Smooth muscle cell (in vitro differentiated cells): Measurements from ENCODE around the gene SND1. TPM values are rescaled to one million over a fixed set of nuclear protein-coding genes. Genes with fewer than 3 reads are reported as not detected.
"Not testable (repeated sequence)": the region's sequence is repeated elsewhere in the genome, so short reads cannot be mapped to it uniquely, and the experiment has no call there.

Experiments
- DNase-seq: peaks from one replicate; lab custom pipeline; 2025; ENCODE audit not compliant: unreplicated experiment; lab: John Stamatoyannopoulos, UW
- H2AFZ ChIP-seq: fragments of 200-600 bp; sonication (generic); 2 replicates; pipeline ENCODE4 v1.6.0; 2016; ENCODE audit warnings: antibody characterized with exemption, low read depth, mild to moderate bottlenecking
- H3F3A ChIP-seq: fragments of 200-600 bp; sonication (generic); 2 replicates; pipeline ENCODE4 v1.6.0; 2017; ENCODE audit warnings: antibody characterized with exemption, low read depth
- H3K27ac ChIP-seq: fragments of 200-600 bp; sonication (generic); 2 replicates; pipeline ENCODE4 v1.5.1; 2016; ENCODE audit warnings: low read depth, mild to moderate bottlenecking
- H3K27me3 ChIP-seq: fragments of 200-600 bp; sonication (generic); 2 replicates; pipeline ENCODE4 v1.6.1; 2016; ENCODE audit warnings: low read depth, mild to moderate bottlenecking
- H3K36me3 ChIP-seq: fragments of 200-600 bp; sonication (generic); 2 replicates; pipeline ENCODE4 v1.5.1; 2016; ENCODE audit warnings: low read depth
- H3K4me1 ChIP-seq: fragments of 200-600 bp; sonication (generic); 2 replicates; pipeline ENCODE4 v1.5.1; 2016; ENCODE audit warnings: low read depth
- H3K4me2 ChIP-seq: fragments of 200-600 bp; sonication (generic); 2 replicates; pipeline ENCODE4 v1.6.0; 2016; ENCODE audit warnings: mild to moderate bottlenecking
- H3K4me3 ChIP-seq: fragments of 200-600 bp; sonication (generic); 2 replicates; pipeline ENCODE4 v1.5.1; 2016; ENCODE audit warnings: mild to moderate bottlenecking
- H3K79me2 ChIP-seq: fragments of 200-600 bp; sonication (generic); 2 replicates; pipeline ENCODE4 v1.6.0; 2016; ENCODE audit warnings: low read depth, mild to moderate bottlenecking
- H3K9ac ChIP-seq: fragments of 200-600 bp; sonication (generic); 2 replicates; pipeline ENCODE4 v1.6.0; 2016; ENCODE audit warnings: low read depth
- H3K9me3 ChIP-seq: fragments of 200-600 bp; sonication (generic); replicated peaks from 2 replicates; pipeline ENCODE4 v1.5.1; 2016; ENCODE audit warnings: low read depth
- H4K20me1 ChIP-seq: fragments of 200-600 bp; sonication (generic); 2 replicates; pipeline ENCODE4 v1.6.0; 2016; ENCODE audit warnings: low read depth
- WGBS: methylation state at CpG from one replicate; pipeline ENCODE4 v1.1.7; 2016; ENCODE audit warnings: low lambda C conversion rate; 5-methylcytosine and 5-hydroxymethylcytosine counted together
- polyA plus RNA-seq: library from polyadenylated mRNA; unstranded; fragments of >200 nt; fragmentation: Nextera tagmentation; extraction: Ambion mirVana; gene quantifications from 2 replicates; pipeline ENCODE4 v1.2.1, GENCODE V29; 2016
- total RNA-seq: library from RNA; depleted of rRNA; stranded (reverse); fragments of >200 nt; gene quantifications from 2 replicates; pipeline ENCODE4 v1.2.3, GENCODE V29; 2014
- TF ChIP-seq, protein P1 (sequence below): fragments of 200-600 bp; sonication (generic); IDR thresholded peaks from 2 replicates; pipeline ENCODE4 v1.5.1; 2017; ENCODE audit warnings: borderline replicate concordance, mild to moderate bottlenecking, antibody characterized with exemption; ENCODE audit not compliant: insufficient read depth, poor library complexity, severe bottlenecking

The SND1 gene
- total and polyA plus RNA-seq, 2 experiments from 2014 or later, result 129 to 136 TPM

DNA sequence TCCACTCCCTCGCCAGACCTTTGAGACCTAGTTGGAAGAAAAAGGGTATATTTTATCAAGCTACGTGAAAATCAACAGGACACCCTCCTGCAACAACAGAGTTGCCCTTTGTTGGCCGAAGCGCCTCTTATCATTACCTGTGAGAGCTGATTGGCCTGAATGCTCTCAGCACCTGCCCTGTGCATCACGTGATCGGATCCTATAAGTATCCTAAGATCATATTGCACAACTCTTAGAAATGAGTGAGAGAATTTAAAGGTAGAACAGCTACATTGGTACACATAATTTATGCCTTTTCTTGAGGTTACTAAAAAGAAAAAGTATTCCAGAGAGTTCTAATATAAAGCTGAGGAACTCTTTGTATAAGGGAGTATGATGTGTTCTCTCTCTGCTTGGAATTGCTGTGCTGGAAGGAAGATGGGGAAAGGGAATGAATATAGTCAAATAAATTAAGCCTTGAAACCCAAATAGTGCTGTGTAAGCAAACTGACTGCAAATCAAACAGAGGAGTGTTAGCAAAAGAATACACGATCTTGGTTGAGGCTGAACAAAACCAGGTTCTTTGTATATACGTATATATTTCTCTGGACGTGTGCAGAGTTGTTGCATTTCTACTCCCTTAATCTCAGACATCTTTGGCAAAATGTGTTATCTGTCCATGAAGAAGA is 309.9 kb downstream of the SND1 start:
- H3K9me3 ChIP-seq, result no peaks in the 10 kb centered on the region
- no peak for DNase-seq
- H2AFZ ChIP-seq, result no peak overlapping the region
- H3K4me2 ChIP-seq, result no peak overlapping the region
- no peaks in the 10 kb centered on the region for H3F3A ChIP-seq
- no peak overlapping the region for H3K4me3 ChIP-seq
- 96% methylated on average over 9 of the region's 9 CpGs for WGBS
- TF ChIP-seq, protein P1, sequence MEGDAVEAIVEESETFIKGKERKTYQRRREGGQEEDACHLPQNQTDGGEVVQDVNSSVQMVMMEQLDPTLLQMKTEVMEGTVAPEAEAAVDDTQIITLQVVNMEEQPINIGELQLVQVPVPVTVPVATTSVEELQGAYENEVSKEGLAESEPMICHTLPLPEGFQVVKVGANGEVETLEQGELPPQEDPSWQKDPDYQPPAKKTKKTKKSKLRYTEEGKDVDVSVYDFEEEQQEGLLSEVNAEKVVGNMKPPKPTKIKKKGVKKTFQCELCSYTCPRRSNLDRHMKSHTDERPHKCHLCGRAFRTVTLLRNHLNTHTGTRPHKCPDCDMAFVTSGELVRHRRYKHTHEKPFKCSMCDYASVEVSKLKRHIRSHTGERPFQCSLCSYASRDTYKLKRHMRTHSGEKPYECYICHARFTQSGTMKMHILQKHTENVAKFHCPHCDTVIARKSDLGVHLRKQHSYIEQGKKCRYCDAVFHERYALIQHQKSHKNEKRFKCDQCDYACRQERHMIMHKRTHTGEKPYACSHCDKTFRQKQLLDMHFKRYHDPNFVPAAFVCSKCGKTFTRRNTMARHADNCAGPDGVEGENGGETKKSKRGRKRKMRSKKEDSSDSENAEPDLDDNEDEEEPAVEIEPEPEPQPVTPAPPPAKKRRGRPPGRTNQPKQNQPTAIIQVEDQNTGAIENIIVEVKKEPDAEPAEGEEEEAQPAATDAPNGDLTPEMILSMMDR, result no peak
- H3K27ac ChIP-seq, result no peak overlapping the region
- H3K79me2 ChIP-seq, result peaks cover 4% of the 10 kb centered on the region
- peaks cover 2% of the 10 kb centered on the region for H3K36me3 ChIP-seq
- no peaks in the 10 kb centered on the region for H3K4me1 ChIP-seq
- no peaks in the 10 kb centered on the region for H3K27me3 ChIP-seq
- H3K9ac ChIP-seq, result no peak overlapping the region
- peaks cover 48% of the 10 kb centered on the region for H4K20me1 ChIP-seq

DNA sequence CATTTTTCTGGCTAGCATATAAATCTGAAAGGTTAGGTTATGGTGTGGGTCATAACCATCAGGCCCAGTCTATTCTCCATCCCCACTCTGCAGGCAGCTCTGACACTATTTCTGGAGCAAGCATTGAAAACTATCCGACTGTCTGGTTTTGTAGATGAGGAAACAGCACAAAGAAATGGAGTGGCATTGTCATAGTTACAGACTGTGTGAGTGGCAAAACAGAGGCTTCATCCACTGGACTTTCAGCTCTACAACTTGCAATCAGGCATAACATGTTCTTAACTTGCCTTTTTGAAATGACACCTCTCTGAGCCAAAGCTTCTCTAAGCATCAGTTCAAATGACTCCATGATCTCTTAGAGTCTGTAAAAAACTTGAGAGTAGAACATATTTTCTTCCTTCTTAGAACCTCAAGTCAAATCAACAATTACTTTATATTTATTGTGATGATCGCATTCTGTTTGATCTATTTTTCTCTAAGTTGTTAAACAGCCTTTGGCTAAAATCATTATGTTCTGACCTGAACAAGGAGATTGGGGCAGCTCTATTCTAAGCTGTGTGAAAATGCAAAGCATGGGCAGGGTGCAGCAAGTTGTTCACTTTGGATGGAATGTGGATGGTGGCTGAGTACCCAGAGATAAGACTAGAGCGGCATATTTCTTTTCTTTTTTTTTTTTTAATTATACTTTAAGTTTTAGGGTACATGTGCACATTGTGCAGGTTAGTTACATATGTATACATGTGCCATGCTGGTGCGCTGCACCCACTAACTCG is 310.8 kb downstream of the SND1 start:
- no peak for DNase-seq
- peaks cover 2% of the 10 kb centered on the region for H3K36me3 ChIP-seq
- TF ChIP-seq, protein P1, result no peak
- no peak overlapping the region for H2AFZ ChIP-seq
- no peak overlapping the region for H3K9ac ChIP-seq
- no peaks in the 10 kb centered on the region for H3K4me1 ChIP-seq
- no peak overlapping the region for H3K4me3 ChIP-seq
- no peak overlapping the region for H3K4me2 ChIP-seq
- peaks cover 48% of the 10 kb centered on the region for H4K20me1 ChIP-seq
- H3K27ac ChIP-seq, result no peak overlapping the region
- WGBS, result 100% methylated on average over 3 of the region's 5 CpGs
- no peaks in the 10 kb centered on the region for H3F3A ChIP-seq
- no peaks in the 10 kb centered on the region for H3K27me3 ChIP-seq
- peaks cover 8% of the 10 kb centered on the region for H3K79me2 ChIP-seq
- H3K9me3 ChIP-seq, result no peaks in the 10 kb centered on the region

DNA sequence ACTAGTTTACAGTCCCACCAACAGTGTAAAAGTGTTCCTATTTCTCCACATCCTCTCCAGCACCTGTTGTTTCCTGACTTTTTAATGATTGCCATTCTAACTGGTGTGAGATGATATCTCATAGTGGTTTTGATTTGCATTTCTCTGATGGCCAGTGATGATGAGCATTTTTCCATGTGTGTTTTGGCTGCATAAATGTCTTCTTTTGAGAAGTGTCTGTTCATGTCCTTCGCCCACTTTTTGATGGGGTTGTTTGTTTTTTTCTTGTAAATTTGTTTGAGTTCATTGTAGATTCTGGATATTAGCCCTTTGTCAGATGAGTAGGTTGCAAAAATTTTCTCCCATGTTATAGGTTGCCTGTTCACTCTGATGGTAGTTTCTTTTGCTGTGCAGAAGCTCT is 311.9 kb downstream of the SND1 start:
- H3K79me2 ChIP-seq, H3K4me3 ChIP-seq, H3K27me3 ChIP-seq, H3K9ac ChIP-seq, H3K9me3 ChIP-seq, H2AFZ ChIP-seq, H3K27ac ChIP-seq, H3K4me1 ChIP-seq, H3K4me2 ChIP-seq, H3K36me3 ChIP-seq, H3F3A ChIP-seq, DNase-seq: not testable (repeated sequence)
- WGBS, result 73% methylated on average over 1 of the region's 1 CpG
- peaks cover 48% of the 10 kb centered on the region for H4K20me1 ChIP-seq

DNA sequence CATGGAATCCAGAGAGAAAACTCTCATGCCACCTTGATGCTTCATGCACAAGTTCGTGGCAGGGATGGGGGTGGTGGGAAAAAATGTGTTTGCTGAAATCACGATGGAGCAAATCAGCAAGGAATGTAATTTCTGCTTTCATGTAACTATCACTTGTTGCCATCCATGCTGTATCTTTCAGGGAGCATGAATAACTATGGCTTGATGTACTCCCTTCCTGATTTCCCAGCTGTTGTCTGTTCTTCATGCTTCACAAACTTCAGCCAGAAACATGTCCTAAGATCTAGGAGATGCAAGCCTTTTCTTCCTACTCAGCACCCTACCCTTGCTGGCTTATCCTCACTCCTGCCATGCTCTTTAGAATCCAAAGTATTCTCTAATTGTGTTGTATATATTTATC is 315.3 kb downstream of the SND1 start:
- Histone ChIP-seq H3K36me3 (no peaks in the 10 kb centered on the region), H4K20me1 (peaks cover 48% of the 10 kb centered on the region), H3K9me3 (no peaks in the 10 kb centered on the region), H2AFZ (no peak overlapping the region), H3K27ac (no peak overlapping the region), H3K79me2 (peaks cover 8% of the 10 kb centered on the region), H3K27me3 (no peaks in the 10 kb centered on the region), H3K4me2 (no peak overlapping the region), H3F3A (no peaks in the 10 kb centered on the region), H3K4me1 (no peaks in the 10 kb centered on the region), H3K9ac (no peak overlapping the region), H3K4me3 (no peak overlapping the region)
- TF ChIP-seq, protein P1, result no peak
- DNase-seq, result no peak
- 92% methylated on average over 2 of the region's 2 CpGs for WGBS
